Fibroblast of skin of back (primary cell): ENCODE data around the gene TRPC4AP.

Experiments used
- DNase-seq: peaks from one replicate; pipeline ENCODE4 v3.0.0-alpha.2; 2013

The TRPC4AP gene

DNA sequence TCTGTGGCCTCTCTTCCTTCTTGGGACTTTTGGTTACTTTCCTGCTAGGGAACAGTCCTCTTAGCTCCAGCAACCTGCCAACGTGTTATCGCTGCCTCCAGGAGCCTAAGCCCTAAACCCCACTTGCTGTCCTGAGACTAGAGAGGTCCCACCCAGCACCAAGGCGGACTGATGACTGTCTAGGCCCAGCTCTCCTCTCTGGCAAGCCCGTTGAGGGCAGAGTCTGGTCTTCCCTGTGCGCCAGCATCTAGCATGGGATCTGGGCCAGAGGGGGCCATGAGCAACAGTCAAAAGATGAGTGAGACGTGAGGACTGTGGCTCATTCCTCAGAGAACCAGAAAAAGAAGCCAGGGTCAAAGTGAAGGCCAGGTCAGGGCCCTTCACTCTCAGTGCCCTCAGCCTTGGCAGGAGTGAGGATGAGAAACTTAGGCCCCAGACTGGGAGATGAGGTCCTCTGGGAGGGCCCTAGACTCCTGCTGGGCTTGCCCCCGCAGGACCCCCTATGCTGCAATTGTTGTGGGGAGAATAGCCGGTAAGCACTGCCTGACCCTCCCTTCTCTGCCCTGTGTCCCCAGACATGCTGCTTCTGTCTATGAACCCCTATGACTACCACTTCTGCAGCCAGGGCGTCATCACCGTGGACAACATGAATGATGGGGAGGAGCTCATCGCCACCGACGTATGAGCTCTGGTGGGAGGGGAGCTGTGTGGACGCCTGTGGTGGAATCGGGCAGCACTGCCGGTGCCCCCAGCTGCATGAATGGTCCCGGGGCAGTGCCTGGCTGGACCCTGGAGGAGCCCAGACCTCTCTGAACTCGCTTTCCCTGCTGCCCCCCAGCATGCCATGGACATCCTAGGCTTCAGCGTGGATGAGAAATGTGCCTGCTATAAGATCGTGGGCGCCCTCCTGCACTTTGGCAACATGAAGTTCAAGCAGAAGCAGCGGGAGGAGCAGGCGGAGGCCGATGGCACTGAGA lies 106.0 kb downstream of the TRPC4AP start:
- no peak for DNase-seq

GRCh38 chr20:34985461-34986310 lies 106.9 kb downstream of the TRPC4AP start:
- DNase-seq, result no peak

- no peak for DNase-seq
These were observed 107.8 kb downstream of the TRPC4AP start for GRCh38 chr20:34984756-34985261.

DNA sequence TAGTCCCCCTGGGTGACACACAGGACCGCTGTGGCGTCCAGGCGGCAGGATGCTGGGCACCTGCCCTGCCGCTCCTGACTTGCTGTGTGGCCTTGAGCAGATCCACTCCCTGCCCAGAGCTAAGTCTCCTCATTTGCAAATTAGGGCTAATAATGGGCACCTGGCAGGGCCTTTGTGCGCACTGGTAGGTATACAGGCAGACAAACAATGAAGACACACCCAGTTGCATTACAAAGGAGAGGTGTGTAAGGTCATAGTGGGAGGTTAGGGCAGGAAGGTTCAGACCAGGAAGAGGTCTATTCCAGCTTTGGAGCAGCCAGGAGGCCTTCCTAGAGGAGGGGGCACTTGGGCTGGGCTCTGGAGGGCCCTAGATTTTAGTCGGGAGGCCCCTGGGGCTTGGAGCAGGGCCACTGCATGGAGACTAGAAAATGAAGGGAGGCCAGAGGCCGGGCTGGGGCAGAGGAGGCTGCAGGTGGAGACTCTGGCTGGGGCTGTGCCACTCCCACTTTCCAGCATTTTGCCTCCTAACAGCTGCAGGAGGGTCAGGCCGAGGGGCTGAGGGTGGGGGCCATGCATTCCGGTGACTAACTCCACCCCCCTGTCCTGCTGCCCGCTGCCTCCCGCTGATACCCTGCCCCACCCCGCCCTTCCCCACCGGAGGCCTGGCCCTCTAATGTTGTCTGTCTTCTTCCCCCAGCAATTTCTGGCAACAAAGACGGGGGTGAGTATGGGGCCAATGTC lies 108.4 kb downstream of the TRPC4AP start:
- no peak for DNase-seq

- DNase-seq, result no peak
These were observed 109.4 kb downstream of the TRPC4AP start for GRCh38 chr20:34983089-34983820.

GRCh38 chr20:34982270-34983088 lies 110.1 kb downstream of the TRPC4AP start:
- no peak for DNase-seq

GRCh38 chr20:34980543-34981233 lies 111.9 kb downstream of the TRPC4AP start:
- no peak for DNase-seq

- no peak for DNase-seq
These were observed 113.0 kb downstream of the TRPC4AP start for GRCh38 chr20:34979366-34980153.

DNA sequence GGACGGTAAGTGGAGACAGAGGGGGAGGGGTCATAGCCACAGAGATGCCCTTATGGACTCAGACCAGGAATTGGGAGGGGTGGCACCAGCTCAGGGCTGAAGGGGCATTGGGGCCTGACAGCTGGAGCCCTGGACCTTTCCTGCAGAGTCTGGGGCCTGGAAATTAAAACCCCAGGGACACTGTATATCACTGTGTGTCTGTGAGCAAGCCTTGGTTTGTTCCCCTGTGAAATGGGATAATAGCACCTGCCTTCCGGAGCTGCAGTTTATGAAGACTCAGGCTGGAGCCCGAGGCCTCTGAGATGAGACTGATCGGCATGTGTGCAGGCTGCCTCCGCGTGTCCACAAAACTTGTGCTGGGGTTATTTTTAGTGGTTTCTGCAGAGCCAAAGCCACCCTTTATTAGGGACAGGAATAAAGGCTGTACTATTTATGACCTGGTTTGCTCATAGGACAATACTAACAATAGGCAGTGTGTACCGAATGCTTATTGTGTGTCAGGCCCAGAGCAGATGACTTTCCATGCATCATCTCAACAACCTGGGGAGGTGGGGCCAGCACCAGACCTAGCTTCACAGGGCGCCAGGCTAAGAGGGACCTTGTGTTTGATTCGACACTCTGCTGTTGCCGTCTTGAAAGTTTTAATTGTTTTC lies 114.4 kb downstream of the TRPC4AP start:
- DNase-seq, result no peak

DNA sequence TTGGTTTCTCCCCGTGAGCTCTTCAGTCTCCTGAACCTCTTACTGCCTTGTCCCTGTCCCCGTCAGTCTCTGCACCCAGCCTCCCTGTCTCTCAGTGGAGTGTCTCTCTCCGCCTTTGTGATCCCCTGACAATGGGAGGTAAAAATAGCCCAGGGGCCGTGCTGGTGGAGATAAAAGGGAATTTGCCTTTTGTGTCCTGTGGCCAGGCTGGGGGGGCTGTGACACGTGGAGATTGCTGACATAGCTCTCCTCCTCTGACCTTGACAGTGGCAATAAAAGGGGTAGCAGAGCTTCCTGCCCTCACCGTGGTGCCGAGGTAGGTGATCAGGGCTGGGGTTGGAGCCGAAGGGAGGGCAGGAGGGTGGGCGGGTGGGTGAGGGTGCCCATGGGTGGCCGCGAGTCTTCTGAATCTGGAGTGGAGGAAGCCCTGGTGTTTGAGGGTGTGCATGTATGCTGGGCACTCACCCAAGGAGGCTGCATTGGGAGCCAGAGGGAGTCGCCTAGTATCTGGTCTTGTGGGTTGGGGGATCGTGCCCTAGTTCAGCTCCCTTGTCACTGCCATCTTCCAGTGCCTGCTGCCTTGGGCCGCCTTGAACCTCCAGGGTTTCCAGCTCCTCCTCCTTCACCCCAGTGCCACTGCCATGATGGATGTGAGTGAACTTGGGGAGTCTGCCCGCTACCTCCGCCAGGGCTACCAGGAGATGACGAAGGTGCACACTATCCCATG lies 115.1 kb downstream of the TRPC4AP start:
- DNase-seq, result no peak

GRCh38 chr20:34976286-34976685 lies 116.3 kb downstream of the TRPC4AP start:
- no peak for DNase-seq

GRCh38 chr20:34974246-34974645 lies 118.4 kb downstream of the TRPC4AP start:
- DNase-seq, result no peak

DNA sequence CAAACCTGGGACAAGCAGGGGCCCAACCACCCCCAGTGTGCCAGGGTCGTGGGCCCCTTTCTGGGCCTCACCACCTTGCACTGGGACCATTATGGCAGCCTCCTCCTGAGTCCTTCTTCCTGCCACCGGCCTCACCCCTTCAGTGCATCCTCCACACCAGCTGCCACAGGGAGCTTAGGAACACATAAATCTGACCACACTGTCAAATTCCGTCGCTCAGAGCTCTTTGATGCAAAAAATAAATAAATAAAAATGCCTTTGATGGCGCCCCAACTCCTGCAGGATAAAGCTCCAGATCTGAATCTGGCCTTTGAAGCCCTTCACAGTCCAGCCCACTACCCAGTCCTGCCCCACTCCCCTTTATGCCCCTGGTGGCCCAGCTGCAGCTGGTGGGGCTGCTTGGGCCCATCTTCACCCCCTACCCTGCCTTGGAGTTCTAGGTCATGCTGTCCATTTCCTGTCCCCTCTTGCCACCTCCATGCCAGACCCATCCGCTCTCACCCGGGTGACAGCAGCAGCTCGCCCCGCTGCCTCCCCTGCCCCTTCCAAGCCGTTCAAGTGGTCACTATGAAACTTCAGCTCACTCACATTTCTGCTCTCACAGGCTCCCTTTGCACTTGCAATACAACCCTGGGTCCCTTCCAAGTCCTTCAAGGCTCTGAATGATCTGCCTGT lies 120.9 kb downstream of the TRPC4AP start:
- no peak for DNase-seq

DNA sequence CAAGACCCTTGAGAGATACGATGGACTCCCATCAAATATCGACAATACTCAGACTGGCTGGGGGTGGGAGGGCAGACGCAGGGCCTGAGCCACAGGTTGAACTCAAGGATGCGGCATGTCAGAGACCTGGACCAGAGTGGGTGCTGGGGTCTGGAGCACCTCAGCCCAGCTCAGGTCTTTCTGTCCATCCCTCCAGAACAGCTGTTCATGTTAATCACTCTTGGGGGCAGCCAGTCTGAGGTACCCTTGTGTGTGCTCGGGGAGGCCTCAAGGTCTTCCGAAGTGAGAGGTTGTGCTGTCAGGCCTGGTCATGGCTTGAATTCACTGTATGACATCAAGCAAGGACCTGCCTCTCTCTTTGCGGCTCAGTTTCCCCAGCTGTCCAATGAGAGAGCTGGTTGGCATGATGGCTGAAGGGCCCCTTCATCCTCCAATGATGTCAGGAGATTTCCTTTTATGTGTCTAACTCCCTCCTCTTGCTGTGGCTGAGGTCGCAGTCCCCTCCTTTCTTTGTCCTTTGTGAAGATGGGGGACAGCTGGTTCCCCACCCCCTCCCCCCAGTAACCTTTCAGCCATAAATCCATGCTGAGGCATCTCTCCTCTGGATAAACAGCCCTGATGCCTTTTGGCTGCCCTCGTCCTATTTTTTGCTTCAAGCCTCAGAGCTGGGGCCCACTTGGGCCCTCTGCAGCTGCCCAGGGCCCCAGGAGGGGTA lies 121.6 kb downstream of the TRPC4AP start:
- no peak for DNase-seq

- no peak for DNase-seq
These were observed 122.3 kb downstream of the TRPC4AP start for GRCh38 chr20:34970193-34970840.
